GM18505 (cell line): ENCODE results near the gene FBLN2.
"Not testable (repeated sequence)": the region's sequence is repeated elsewhere in the genome, so short reads cannot be mapped to it uniquely, and the experiment has no call there.

Experiments used
- ATAC-seq: cut with Tn5 transposase; IDR thresholded peaks from one replicate; pipeline ENCODE4 v1.9.1; 2021; ENCODE audit not compliant: unreplicated experiment
- POLR2A ChIP-seq: IDR thresholded peaks from 4 replicates; pipeline ENCODE4 v1.6.1; 2011; ENCODE audit warnings: borderline replicate concordance; ENCODE audit not compliant: insufficient read depth, insufficient read length; ENCODE audit errors: extremely low read depth

The FBLN2 gene

GRCh38 chr3:13518516-13518953 is 30.4 kb upstream of the FBLN2 start:
- ATAC-seq: no peak
- no peak for TF ChIP-seq POLR2A

GRCh38 chr3:13519006-13519791 is 29.7 kb upstream of the FBLN2 start:
- TF ChIP-seq POLR2A: no peak
- ATAC-seq: no peak

- no peak for TF ChIP-seq POLR2A
- no peak for ATAC-seq
These were observed 28.5 kb upstream of the FBLN2 start for GRCh38 chr3:13520326-13520880.

GRCh38 chr3:13521309-13521708 is 27.6 kb upstream of the FBLN2 start:
- no peak for ATAC-seq
- TF ChIP-seq POLR2A: no peak

GRCh38 chr3:13521749-13522148 is 27.2 kb upstream of the FBLN2 start:
- not testable (repeated sequence) for ATAC-seq

- ATAC-seq: no peak
These were observed 26.7 kb upstream of the FBLN2 start for GRCh38 chr3:13522236-13522635.

GRCh38 chr3:13524979-13525669 is 23.8 kb upstream of the FBLN2 start:
- TF ChIP-seq POLR2A: no peak
- ATAC-seq: no peak

More at GRCh38 chr3:13522236-13522635, 26.7 kb upstream of the FBLN2 start:
- TF ChIP-seq POLR2A: no peak

GRCh38 chr3:13525827-13526625 is 22.9 kb upstream of the FBLN2 start:
- TF ChIP-seq POLR2A: no peak
- ATAC-seq: no peak

- no peak for TF ChIP-seq POLR2A
- no peak for ATAC-seq
These were observed 22.3 kb upstream of the FBLN2 start for GRCh38 chr3:13526626-13526949.

GRCh38 chr3:13528217-13528867 is 20.6 kb upstream of the FBLN2 start:
- no peak for ATAC-seq
- no peak for TF ChIP-seq POLR2A

GRCh38 chr3:13529196-13530112 is 19.5 kb upstream of the FBLN2 start:
- TF ChIP-seq POLR2A: no peak
- ATAC-seq: no peak
